UCSD-AML1 (cell line): ENCODE data around the gene NBPF15.
"Not testable (repeated sequence)": the region's sequence is repeated elsewhere in the genome, so short reads cannot be mapped to it uniquely, and the experiment has no call there.

ENCODE experiments used
- DNase-seq: peaks from one replicate; lab custom pipeline; 2025; ENCODE audit not compliant: unreplicated experiment; lab: John Stamatoyannopoulos, UW

The NBPF15 gene

GRCh38 chr1:144461136-144461759 lies at the start of gene NBPF15:
NBPF15 (minus strand) TSS chr1:144461669; CDS start chr1:144440003, 21,666 bp downstream.
- DNase-seq = peak; percentile 12

DNA sequence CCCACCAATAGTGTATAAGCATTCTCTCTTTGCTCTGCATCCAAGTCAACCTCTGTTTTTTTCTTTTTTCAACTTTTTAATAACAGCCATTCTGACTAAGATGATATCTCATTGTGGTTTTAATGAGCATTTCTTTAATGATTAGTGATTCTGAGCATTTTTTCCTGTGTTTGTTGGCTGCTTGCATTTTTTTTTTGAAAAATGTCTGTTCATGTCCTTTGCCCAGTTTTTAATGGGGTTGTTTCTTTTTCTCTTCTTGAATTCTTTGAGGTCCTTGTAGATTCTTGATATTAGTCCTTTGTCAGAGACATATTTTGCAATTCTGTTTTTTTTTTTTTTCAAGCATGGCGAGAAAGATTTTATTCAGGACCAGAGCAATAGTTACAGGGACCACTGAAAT lies 35.0 kb upstream of the NBPF15 start:
- not testable (repeated sequence) for DNase-seq

- not testable (repeated sequence) for DNase-seq
Measured at GRCh38 chr1:144494130-144494529, 32.7 kb upstream of the NBPF15 start.

- not testable (repeated sequence) for DNase-seq
Measured at GRCh38 chr1:144490394-144490793, 28.9 kb upstream of the NBPF15 start.

GRCh38 chr1:144487002-144487401 lies 25.5 kb upstream of the NBPF15 start:
- DNase-seq = not testable (repeated sequence)

- DNase-seq = not testable (repeated sequence)
Measured at GRCh38 chr1:144485048-144485993, 23.9 kb upstream of the NBPF15 start.

DNA sequence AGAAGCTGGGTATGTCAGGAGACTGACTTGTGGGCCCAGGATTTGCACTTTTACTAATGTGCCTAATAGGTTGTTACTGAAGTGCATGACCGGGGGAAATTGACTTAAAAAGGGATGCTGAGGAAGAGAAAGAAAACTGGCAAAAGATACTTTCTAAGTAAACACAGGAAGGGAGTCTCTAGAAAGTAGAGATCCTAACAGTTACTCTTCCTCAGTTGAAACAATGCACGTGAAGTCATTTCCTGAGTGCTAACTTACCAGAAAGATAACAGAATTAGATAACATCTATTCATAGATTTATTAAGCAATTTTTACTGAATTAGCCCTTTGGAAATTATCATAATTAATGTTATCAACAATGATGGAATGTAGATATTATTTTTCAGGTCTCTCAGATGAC lies 12.4 kb upstream of the NBPF15 start:
- DNase-seq = not testable (repeated sequence)

DNA sequence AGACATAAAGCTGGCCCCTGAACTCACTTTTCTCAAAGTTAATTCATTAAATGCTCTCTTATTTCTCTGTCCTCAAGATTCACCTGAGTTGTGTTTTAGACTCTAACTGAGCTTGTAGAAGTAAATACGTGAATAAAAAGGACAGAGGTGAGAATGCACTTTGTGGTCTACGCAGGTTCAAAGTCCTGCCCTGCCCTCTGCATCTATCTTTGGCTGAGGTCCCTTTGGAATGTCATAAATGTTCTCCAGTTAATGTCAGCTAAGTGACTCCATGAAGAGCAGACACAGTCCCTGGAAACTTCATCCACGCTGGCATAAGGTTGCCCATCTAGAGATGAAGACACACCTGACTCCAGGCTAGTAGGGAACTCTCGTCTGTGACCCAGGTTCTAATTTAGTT lies 10.0 kb upstream of the NBPF15 start:
- not testable (repeated sequence) for DNase-seq

GRCh38 chr1:144461778-144462177 lies 309 bp upstream of the NBPF15 start:
- DNase-seq = not testable (repeated sequence)

GRCh38 chr1:144460686-144461085 lies 783 bp downstream of the NBPF15 start:
- not testable (repeated sequence) for DNase-seq

DNA sequence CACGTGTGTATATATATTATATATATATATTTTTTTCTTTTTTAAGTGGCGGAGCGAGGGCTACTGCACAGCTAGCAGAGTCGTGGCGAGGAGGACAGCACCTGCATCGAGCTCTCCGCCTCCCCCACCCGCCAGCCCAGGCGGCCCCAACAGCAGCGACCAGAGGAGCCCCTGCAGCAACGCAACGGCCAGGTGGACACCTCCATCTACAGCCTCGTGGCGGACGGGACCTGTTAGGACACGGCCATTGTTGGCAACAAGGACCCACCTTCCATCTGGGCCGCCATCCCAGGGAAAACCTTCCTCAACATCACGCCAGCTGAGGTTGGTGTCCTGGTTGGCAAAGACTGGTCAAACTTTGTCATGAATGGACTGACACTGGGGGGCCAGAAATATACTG lies 19.1 kb downstream of the NBPF15 start:
- DNase-seq = not testable (repeated sequence)

- not testable (repeated sequence) for DNase-seq
Measured at GRCh38 chr1:144439737-144440136, 21.7 kb downstream of the NBPF15 start.

GRCh38 chr1:144418891-144419694 lies 42.4 kb downstream of the NBPF15 start:
- DNase-seq = not testable (repeated sequence)

DNA sequence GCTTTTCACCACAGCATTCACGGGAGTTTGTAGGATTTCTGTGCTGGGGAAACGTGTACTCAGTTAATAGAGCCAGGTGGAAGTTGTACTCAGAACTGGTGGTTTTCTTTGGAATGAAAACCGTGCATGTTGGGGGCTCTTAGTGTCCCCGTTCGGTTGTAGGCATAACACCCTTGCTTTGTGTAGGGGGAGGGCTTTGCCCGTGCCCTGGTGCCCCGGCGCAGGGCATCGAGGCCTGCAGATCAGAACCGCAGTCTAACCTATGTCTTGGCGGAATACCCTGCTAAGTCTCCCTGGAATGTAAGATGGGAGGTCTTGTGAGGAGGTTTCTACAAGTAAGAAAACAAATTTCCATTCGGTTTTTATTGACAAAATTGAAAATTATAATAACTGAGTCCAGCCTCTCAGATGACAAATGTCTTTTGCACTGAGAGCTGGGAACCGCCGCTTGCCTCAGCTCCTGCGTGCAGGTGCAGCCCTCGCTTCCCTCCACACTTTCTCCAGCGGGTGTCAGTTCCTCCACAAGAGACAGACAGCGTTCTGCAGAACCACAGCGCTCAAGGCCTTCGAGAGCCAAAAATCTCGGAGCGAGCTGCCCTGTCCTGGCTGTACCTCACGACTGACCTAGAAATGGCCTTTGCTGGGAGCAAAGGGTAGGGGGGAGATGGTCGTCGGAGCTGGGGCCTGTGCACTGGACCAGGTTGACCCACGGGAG lies 47.9 kb downstream of the NBPF15 start:
- not testable (repeated sequence) for DNase-seq

- DNase-seq = not testable (repeated sequence)
Measured at GRCh38 chr1:144412491-144413403, 48.7 kb downstream of the NBPF15 start.

- not testable (repeated sequence) for DNase-seq
Measured at GRCh38 chr1:144412068-144412471, 49.4 kb downstream of the NBPF15 start.

DNA sequence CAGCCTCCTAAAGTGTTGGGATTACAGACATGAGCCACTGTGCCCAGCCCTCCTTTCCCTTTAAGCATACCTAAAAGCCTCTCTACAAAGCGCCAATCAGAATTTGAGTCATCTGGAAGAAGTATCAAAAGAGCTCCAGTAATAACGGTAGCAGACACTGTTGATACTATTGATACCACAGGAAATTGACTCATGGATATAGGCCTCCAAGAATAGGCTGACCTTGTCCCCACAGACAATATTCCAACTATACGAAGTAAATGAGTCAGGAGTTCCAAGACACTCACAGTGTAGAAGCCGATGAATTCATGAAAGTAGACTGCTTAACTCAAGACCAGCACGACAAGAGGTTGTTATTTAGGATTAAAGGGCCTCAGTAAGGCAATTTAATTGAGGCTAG lies 58.7 kb downstream of the NBPF15 start:
- DNase-seq = not testable (repeated sequence)

- DNase-seq = not testable (repeated sequence)
Measured at GRCh38 chr1:144371651-144372050, 89.8 kb downstream of the NBPF15 start.
